Smooth muscle cell (in vitro differentiated cells): Measurements from ENCODE around the gene ZNF853. TPM values are rescaled to one million over a fixed set of nuclear protein-coding genes. Genes with fewer than 3 reads are reported as not detected.

ENCODE experiments used
- DNase-seq: peaks from one replicate; lab custom pipeline; 2025; ENCODE audit not compliant: unreplicated experiment; lab: John Stamatoyannopoulos, UW
- H2AFZ ChIP-seq: fragments of 200-600 bp; sonication (generic); 2 replicates; pipeline ENCODE4 v1.6.0; 2016; ENCODE audit warnings: antibody characterized with exemption, low read depth, mild to moderate bottlenecking
- H3F3A ChIP-seq: fragments of 200-600 bp; sonication (generic); 2 replicates; pipeline ENCODE4 v1.6.0; 2017; ENCODE audit warnings: antibody characterized with exemption, low read depth
- H3K27ac ChIP-seq: fragments of 200-600 bp; sonication (generic); 2 replicates; pipeline ENCODE4 v1.5.1; 2016; ENCODE audit warnings: low read depth, mild to moderate bottlenecking
- H3K27me3 ChIP-seq: fragments of 200-600 bp; sonication (generic); 2 replicates; pipeline ENCODE4 v1.6.1; 2016; ENCODE audit warnings: low read depth, mild to moderate bottlenecking
- H3K36me3 ChIP-seq: fragments of 200-600 bp; sonication (generic); 2 replicates; pipeline ENCODE4 v1.5.1; 2016; ENCODE audit warnings: low read depth
- H3K4me1 ChIP-seq: fragments of 200-600 bp; sonication (generic); 2 replicates; pipeline ENCODE4 v1.5.1; 2016; ENCODE audit warnings: low read depth
- H3K4me2 ChIP-seq: fragments of 200-600 bp; sonication (generic); 2 replicates; pipeline ENCODE4 v1.6.0; 2016; ENCODE audit warnings: mild to moderate bottlenecking
- H3K4me3 ChIP-seq: fragments of 200-600 bp; sonication (generic); 2 replicates; pipeline ENCODE4 v1.5.1; 2016; ENCODE audit warnings: mild to moderate bottlenecking
- H3K79me2 ChIP-seq: fragments of 200-600 bp; sonication (generic); 2 replicates; pipeline ENCODE4 v1.6.0; 2016; ENCODE audit warnings: low read depth, mild to moderate bottlenecking
- H3K9ac ChIP-seq: fragments of 200-600 bp; sonication (generic); 2 replicates; pipeline ENCODE4 v1.6.0; 2016; ENCODE audit warnings: low read depth
- H3K9me3 ChIP-seq: fragments of 200-600 bp; sonication (generic); replicated peaks from 2 replicates; pipeline ENCODE4 v1.5.1; 2016; ENCODE audit warnings: low read depth
- H4K20me1 ChIP-seq: fragments of 200-600 bp; sonication (generic); 2 replicates; pipeline ENCODE4 v1.6.0; 2016; ENCODE audit warnings: low read depth
- WGBS: methylation state at CpG from one replicate; pipeline ENCODE4 v1.1.7; 2016; ENCODE audit warnings: low lambda C conversion rate; 5-methylcytosine and 5-hydroxymethylcytosine counted together
- polyA plus RNA-seq: library from polyadenylated mRNA; unstranded; fragments of >200 nt; fragmentation: Nextera tagmentation; extraction: Ambion mirVana; gene quantifications from 2 replicates; pipeline ENCODE4 v1.2.1, GENCODE V29; 2016
- total RNA-seq: library from RNA; depleted of rRNA; stranded (reverse); fragments of >200 nt; gene quantifications from 2 replicates; pipeline ENCODE4 v1.2.3, GENCODE V29; 2014
- TF ChIP-seq, protein P1 (sequence below): fragments of 200-600 bp; sonication (generic); IDR thresholded peaks from 2 replicates; pipeline ENCODE4 v1.5.1; 2017; ENCODE audit warnings: borderline replicate concordance, mild to moderate bottlenecking, antibody characterized with exemption; ENCODE audit not compliant: insufficient read depth, poor library complexity, severe bottlenecking

Gene ZNF853
- total and polyA plus RNA-seq, 2 experiments from 2014 or later: 8.9 to 10.3 TPM

DNA sequence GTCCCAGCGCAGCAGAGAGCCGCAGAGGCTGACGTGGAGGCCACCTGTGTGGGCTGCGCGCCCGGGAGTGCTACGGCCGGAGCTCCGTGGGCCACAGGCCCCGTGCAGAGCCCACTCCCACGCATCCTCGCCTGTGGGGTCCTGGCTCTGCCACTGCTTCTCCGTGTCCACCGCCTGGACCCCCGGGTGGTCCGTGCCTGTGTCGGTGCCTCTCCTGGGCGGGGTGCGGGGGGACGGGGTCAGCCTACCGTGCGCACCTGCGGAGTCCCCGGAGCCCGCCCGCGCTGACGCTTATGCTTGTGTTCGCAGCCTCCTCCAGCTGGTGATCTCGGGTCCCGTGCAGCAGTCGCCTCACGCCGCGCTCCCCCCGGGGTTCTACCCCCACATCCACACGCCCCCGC, 7.8 kb upstream of the ZNF853 start:
- H3K9ac ChIP-seq: no peak overlapping the region
- no peak overlapping the region for H2AFZ ChIP-seq
- H3F3A ChIP-seq: no peaks in the 10 kb centered on the region
- WGBS: 98% methylated on average over 23 of the region's 38 CpGs
- no peak overlapping the region for H3K27ac ChIP-seq
- no peaks in the 10 kb centered on the region for H3K79me2 ChIP-seq
- no peaks in the 10 kb centered on the region for H3K4me1 ChIP-seq
- no peaks in the 10 kb centered on the region for H3K9me3 ChIP-seq
- H3K4me3 ChIP-seq: no peak overlapping the region
- DNase-seq: no peak
- no peak overlapping the region for H3K4me2 ChIP-seq
- no peaks in the 10 kb centered on the region for H3K36me3 ChIP-seq
- H3K27me3 ChIP-seq: no peaks in the 10 kb centered on the region
- H4K20me1 ChIP-seq: no peaks in the 10 kb centered on the region
- TF ChIP-seq, protein P1, sequence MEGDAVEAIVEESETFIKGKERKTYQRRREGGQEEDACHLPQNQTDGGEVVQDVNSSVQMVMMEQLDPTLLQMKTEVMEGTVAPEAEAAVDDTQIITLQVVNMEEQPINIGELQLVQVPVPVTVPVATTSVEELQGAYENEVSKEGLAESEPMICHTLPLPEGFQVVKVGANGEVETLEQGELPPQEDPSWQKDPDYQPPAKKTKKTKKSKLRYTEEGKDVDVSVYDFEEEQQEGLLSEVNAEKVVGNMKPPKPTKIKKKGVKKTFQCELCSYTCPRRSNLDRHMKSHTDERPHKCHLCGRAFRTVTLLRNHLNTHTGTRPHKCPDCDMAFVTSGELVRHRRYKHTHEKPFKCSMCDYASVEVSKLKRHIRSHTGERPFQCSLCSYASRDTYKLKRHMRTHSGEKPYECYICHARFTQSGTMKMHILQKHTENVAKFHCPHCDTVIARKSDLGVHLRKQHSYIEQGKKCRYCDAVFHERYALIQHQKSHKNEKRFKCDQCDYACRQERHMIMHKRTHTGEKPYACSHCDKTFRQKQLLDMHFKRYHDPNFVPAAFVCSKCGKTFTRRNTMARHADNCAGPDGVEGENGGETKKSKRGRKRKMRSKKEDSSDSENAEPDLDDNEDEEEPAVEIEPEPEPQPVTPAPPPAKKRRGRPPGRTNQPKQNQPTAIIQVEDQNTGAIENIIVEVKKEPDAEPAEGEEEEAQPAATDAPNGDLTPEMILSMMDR: no peak

DNA sequence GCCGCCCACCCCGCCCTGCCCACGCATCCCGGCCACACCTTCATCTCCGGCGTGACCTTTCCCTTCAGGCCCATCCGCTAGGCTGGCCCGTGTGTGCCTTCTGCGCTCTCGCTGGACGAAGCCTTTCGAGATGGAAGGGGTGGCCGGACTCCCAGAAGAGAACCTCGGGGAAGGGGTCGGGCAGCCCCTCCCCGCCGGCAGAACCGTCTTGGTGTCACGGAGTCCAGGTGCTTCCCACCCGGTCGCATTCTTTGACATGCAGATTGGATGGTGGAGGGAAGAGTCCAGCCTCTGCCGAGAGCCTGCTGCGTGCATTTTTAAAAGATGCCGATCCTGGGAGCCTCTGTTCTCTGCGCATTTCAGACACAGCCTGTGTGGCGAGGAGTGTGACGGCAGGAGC, 7.3 kb upstream of the ZNF853 start:
- Histone ChIP-seq H3K79me2 (no peaks in the 10 kb centered on the region), H3K4me1 (no peaks in the 10 kb centered on the region), H4K20me1 (no peaks in the 10 kb centered on the region), H3K9me3 (no peaks in the 10 kb centered on the region), H3K4me2 (no peak overlapping the region), H2AFZ (no peak overlapping the region), H3K27ac (no peak overlapping the region), H3K27me3 (no peaks in the 10 kb centered on the region), H3K36me3 (no peaks in the 10 kb centered on the region), H3K9ac (no peak overlapping the region), H3K4me3 (no peak overlapping the region), H3F3A (no peaks in the 10 kb centered on the region)
- TF ChIP-seq, protein P1: no peak
- DNase-seq: no peak
- 91% methylated on average over 16 of the region's 27 CpGs for WGBS

DNA sequence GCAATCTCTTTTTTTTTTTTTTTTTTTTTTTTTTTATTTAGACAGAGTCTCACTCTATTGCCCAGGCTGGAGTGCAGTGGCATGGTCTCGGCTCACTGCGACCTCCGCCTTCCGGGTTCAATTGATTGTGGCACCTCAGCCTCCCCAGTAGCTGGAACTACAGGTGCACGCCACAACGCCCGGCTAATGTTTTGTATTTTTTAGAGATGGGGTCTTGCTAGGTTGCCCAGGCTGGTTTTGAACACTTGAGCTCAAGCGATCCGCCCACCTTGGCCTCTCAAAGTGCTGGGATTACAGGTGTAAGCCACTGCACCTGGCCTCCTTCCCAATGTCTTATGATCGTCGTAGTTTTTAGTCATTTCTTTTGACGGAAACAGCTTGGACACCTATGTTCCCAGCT, 6.6 kb upstream of the ZNF853 start:
- no peak for DNase-seq
- Histone ChIP-seq H3K79me2 (no peaks in the 10 kb centered on the region), H3K4me1 (no peaks in the 10 kb centered on the region), H3K4me2 (no peak overlapping the region), H3K9ac (no peak overlapping the region), H3K4me3 (no peak overlapping the region), H3K36me3 (no peaks in the 10 kb centered on the region), H3K9me3 (no peaks in the 10 kb centered on the region), H3K27ac (no peak overlapping the region), H4K20me1 (no peaks in the 10 kb centered on the region), H3K27me3 (no peaks in the 10 kb centered on the region), H2AFZ (no peak overlapping the region), H3F3A (no peaks in the 10 kb centered on the region)
- 98% methylated on average over 12 of the region's 12 CpGs for WGBS
- TF ChIP-seq, protein P1: no peak

DNA sequence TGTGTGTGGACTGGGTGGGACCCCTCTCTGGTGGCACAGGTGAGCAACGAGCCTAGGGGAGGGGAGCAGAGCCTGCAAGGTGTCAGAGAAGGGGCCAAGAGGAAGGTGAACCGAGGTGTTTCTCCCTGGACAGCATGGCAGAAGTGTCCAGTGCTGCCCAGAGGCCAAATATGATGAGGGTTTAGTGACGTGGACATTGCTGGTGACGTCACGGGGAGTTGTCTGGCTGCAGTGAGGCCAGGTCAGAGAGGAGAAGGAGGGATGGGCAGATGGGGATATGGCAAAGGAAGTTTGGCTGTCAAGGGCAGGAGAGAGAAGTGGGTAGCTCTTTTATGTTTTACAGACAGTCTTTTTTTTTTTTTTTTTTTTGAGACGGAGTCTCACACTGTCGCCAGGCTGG, 2.6 kb upstream of the ZNF853 start:
- H4K20me1 ChIP-seq: no peaks in the 10 kb centered on the region
- no peak overlapping the region for H3K4me2 ChIP-seq
- no peak overlapping the region for H2AFZ ChIP-seq
- TF ChIP-seq, protein P1: no peak
- no peaks in the 10 kb centered on the region for H3K79me2 ChIP-seq
- no peak overlapping the region for H3K27ac ChIP-seq
- no peak for DNase-seq
- peaks cover 5% of the 10 kb centered on the region for H3F3A ChIP-seq
- no peak overlapping the region for H3K4me3 ChIP-seq
- no peaks in the 10 kb centered on the region for H3K9me3 ChIP-seq
- no peaks in the 10 kb centered on the region for H3K36me3 ChIP-seq
- WGBS: 91% methylated on average over 7 of the region's 7 CpGs
- no peaks in the 10 kb centered on the region for H3K27me3 ChIP-seq
- H3K4me1 ChIP-seq: peaks cover 4% of the 10 kb centered on the region
- H3K9ac ChIP-seq: no peak overlapping the region
